KOPT-K1 (cell line): ENCODE measurements around the gene GNL2.

ENCODE experiments used
- H3K27ac ChIP-seq: fragments of 200-600 bp; sonication (generic); 2 replicates; pipeline ENCODE4 v1.5.1; 2016; ENCODE audit warnings: antibody characterized with exemption, mild to moderate bottlenecking, low read depth, low read length; ENCODE audit not compliant: poor library complexity, severe bottlenecking
- H3K36me3 ChIP-seq: fragments of 200-600 bp; sonication (generic); 2 replicates; pipeline ENCODE4 v1.5.1; 2017; ENCODE audit warnings: antibody characterized with exemption, mild to moderate bottlenecking, low read length, moderate library complexity; ENCODE audit not compliant: insufficient read depth
- H3K9me3 ChIP-seq: fragments of 200-600 bp; sonication (generic); 2 replicates; pipeline ENCODE4 v1.5.1; 2017; ENCODE audit warnings: antibody characterized with exemption, low read length, mild to moderate bottlenecking; ENCODE audit not compliant: insufficient read depth, poor library complexity, severe bottlenecking

The GNL2 gene

GRCh38 chr1:37621326-37621870 lies 25.7 kb upstream of the GNL2 start:
- Histone ChIP-seq H3K27ac (no peak overlapping the region), H3K9me3 (no peaks in the 10 kb centered on the region), H3K36me3 (no peaks in the 10 kb centered on the region)

- no peaks in the 10 kb centered on the region for H3K9me3 ChIP-seq
- no peaks in the 10 kb centered on the region for H3K36me3 ChIP-seq
- no peak overlapping the region for H3K27ac ChIP-seq
These were observed 25.0 kb upstream of the GNL2 start for GRCh38 chr1:37620707-37621106.

- H3K36me3 ChIP-seq = no peaks in the 10 kb centered on the region
- H3K9me3 ChIP-seq = no peaks in the 10 kb centered on the region
- no peak overlapping the region for H3K27ac ChIP-seq
These were observed 20.6 kb upstream of the GNL2 start for GRCh38 chr1:37616330-37616729.

- H3K27ac ChIP-seq = no peak overlapping the region
- H3K36me3 ChIP-seq = no peaks in the 10 kb centered on the region
- no peaks in the 10 kb centered on the region for H3K9me3 ChIP-seq
These were observed 18.4 kb upstream of the GNL2 start for GRCh38 chr1:37614105-37614504.

- Histone ChIP-seq H3K27ac (no peak overlapping the region), H3K9me3 (no peaks in the 10 kb centered on the region), H3K36me3 (no peaks in the 10 kb centered on the region)
These were observed 16.4 kb upstream of the GNL2 start for GRCh38 chr1:37612186-37612585.

- Histone ChIP-seq H3K9me3 (no peaks in the 10 kb centered on the region), H3K27ac (no peak overlapping the region), H3K36me3 (no peaks in the 10 kb centered on the region)
These were observed 14.3 kb upstream of the GNL2 start for GRCh38 chr1:37609994-37610393.

- Histone ChIP-seq H3K36me3 (no peaks in the 10 kb centered on the region), H3K27ac (no peak overlapping the region), H3K9me3 (no peaks in the 10 kb centered on the region)
These were observed 13.3 kb upstream of the GNL2 start for GRCh38 chr1:37609002-37609401.

- Histone ChIP-seq H3K36me3 (no peaks in the 10 kb centered on the region), H3K9me3 (no peaks in the 10 kb centered on the region), H3K27ac (no peak overlapping the region)
These were observed 10.9 kb upstream of the GNL2 start for GRCh38 chr1:37606481-37607263.

GRCh38 chr1:37605806-37606474 lies 10.2 kb upstream of the GNL2 start:
- Histone ChIP-seq H3K27ac (no peak overlapping the region), H3K9me3 (no peaks in the 10 kb centered on the region), H3K36me3 (no peaks in the 10 kb centered on the region)

GRCh38 chr1:37605061-37605650 lies 9.4 kb upstream of the GNL2 start:
- no peaks in the 10 kb centered on the region for H3K9me3 ChIP-seq
- no peaks in the 10 kb centered on the region for H3K36me3 ChIP-seq
- no peak overlapping the region for H3K27ac ChIP-seq

GRCh38 chr1:37602750-37603694 lies 7.3 kb upstream of the GNL2 start:
- Histone ChIP-seq H3K9me3 (no peaks in the 10 kb centered on the region), H3K36me3 (no peaks in the 10 kb centered on the region), H3K27ac (no peak overlapping the region)

GRCh38 chr1:37601441-37601840 lies 5.7 kb upstream of the GNL2 start:
- H3K36me3 ChIP-seq = no peaks in the 10 kb centered on the region
- H3K27ac ChIP-seq = no peak overlapping the region
- no peaks in the 10 kb centered on the region for H3K9me3 ChIP-seq

GRCh38 chr1:37599940-37600339 lies 4.2 kb upstream of the GNL2 start:
- H3K9me3 ChIP-seq = no peaks in the 10 kb centered on the region
- no peak overlapping the region for H3K27ac ChIP-seq
- no peaks in the 10 kb centered on the region for H3K36me3 ChIP-seq

GRCh38 chr1:37596182-37596667 lies 488 bp upstream of the GNL2 start:
- Histone ChIP-seq H3K36me3 (peaks cover 24% of the 10 kb centered on the region), H3K27ac (no peak overlapping the region), H3K9me3 (no peaks in the 10 kb centered on the region)
